ENCODE measurements around the gene CEBPB.
"Not testable (repeated sequence)": the region's sequence is repeated elsewhere in the genome, so short reads cannot be mapped to it uniquely, and the experiment has no call there.

CEBPB gene

DNA sequence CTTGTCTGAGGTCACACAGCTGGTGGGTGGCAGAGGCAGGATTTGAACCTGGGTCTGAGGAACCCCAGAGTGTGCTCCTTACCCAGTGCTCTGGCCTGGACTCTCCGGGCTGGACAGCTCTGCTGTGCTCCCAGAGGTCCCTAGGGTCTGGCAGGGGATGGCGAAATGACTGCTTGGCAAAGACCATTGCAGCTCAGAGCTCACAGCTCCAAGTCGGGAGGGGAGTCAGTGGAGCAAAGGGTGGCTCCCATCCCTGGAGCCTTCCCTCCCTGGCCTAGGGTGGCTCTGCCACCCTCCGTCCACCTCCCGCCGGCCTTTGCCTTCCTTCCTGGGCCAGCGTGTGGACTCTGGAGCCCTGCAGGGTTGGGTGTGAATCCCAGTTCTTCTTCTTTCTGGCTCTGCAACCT lies 17.5 kb downstream of the CEBPB start:
- DNase-seq (ENCODE audit: low read depth, low spot score), result no peak
- in situ Hi-C loops (cut with HindIII; ENCODE audit: low sequenced_read_pairs), result no loop called here
- TF ChIP-seq, protein P1, sequence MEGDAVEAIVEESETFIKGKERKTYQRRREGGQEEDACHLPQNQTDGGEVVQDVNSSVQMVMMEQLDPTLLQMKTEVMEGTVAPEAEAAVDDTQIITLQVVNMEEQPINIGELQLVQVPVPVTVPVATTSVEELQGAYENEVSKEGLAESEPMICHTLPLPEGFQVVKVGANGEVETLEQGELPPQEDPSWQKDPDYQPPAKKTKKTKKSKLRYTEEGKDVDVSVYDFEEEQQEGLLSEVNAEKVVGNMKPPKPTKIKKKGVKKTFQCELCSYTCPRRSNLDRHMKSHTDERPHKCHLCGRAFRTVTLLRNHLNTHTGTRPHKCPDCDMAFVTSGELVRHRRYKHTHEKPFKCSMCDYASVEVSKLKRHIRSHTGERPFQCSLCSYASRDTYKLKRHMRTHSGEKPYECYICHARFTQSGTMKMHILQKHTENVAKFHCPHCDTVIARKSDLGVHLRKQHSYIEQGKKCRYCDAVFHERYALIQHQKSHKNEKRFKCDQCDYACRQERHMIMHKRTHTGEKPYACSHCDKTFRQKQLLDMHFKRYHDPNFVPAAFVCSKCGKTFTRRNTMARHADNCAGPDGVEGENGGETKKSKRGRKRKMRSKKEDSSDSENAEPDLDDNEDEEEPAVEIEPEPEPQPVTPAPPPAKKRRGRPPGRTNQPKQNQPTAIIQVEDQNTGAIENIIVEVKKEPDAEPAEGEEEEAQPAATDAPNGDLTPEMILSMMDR (IDR thresholded peaks at IDR 0.05; ENCODE audit: low read depth, low read length), result no peak
- no peak overlapping the region for H3K4me3 ChIP-seq (ENCODE audit: low read depth, low read length)

DNA sequence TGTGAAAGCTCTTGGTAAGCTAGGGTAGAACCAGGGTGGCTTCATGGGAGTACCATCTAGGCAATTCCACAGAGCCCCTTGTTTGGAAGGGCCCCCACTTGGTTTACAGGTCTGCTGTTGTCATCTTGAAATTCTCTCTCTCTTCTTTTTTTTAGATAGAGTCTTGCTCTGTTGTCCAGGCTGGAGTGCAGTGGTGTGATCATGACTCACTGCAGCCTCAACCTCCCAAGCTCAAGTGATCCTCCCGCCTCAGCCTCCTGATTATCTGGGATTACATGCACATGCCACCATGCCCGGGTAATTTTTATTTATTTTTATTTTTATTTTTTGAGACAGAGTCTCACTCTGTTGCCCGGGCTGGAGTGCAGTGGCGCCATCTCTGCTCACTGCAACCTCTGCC lies 18.2 kb downstream of the CEBPB start:
- DNase-seq (ENCODE audit: low read depth, low spot score); H3K4me3 ChIP-seq (ENCODE audit: low read depth, low read length); in situ Hi-C loops (cut with HindIII; ENCODE audit: low sequenced_read_pairs): not testable (repeated sequence)

DNA sequence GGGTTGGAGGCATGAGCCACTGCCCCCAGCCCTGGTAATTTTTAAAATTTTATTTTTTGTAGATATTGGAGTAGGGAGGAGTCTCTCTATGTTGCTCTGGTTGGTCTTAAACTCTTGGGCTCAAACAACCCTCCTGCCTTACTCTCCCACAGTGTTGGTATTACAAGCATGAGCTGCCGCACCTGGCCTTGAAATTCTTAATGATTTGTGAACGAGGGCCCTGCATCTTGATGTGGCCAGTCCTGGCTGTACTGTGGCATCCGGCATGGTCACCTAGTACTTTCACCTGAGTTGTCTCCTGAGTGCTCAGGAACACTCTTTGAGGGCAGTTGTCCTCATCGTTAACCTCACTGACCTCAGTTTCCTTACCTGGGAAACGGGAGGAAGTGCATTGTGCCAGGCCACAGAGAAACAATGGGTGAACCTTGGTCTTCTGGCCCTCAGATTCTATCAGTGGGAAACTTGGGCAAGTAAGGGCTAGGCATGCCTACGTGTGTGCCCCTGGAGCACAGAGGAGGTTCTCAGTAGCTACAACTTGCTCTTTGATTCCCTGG lies 19.5 kb downstream of the CEBPB start:
- DNase-seq (ENCODE audit: low read depth, low spot score), result no peak
- H3K4me3 ChIP-seq (ENCODE audit: low read depth, low read length), result no peak overlapping the region
- in situ Hi-C loops (cut with HindIII; ENCODE audit: low sequenced_read_pairs), result no loop called here
- TF ChIP-seq, protein P1 (IDR thresholded peaks at IDR 0.05; ENCODE audit: low read depth, low read length), result no peak

DNA sequence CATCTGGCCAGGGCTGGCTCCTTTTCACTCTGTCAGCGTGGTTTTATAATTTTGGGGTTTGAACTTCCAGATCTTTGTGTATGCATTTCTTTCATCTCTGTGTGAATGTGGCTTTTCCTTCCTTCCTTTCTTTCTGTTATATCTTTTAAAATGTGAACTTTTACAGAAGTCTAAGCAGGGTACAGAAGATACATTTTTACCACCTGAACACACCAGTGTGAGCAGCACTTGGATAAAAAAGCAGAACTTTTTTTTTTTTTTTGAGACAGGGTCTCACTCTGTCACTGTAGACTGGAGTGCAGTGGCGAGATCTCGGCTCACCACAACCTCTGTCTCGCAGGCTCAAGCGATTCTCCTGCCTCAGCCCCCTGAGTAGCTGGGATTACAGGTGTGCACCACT lies 20.5 kb downstream of the CEBPB start:
- in situ Hi-C loops (cut with HindIII; ENCODE audit: low sequenced_read_pairs), result no loop called here
- H3K4me3 ChIP-seq (ENCODE audit: low read depth, low read length), result no peak overlapping the region
- TF ChIP-seq, protein P1 (IDR thresholded peaks at IDR 0.05; ENCODE audit: low read depth, low read length), result no peak
- DNase-seq (ENCODE audit: low read depth, low spot score), result no peak

DNA sequence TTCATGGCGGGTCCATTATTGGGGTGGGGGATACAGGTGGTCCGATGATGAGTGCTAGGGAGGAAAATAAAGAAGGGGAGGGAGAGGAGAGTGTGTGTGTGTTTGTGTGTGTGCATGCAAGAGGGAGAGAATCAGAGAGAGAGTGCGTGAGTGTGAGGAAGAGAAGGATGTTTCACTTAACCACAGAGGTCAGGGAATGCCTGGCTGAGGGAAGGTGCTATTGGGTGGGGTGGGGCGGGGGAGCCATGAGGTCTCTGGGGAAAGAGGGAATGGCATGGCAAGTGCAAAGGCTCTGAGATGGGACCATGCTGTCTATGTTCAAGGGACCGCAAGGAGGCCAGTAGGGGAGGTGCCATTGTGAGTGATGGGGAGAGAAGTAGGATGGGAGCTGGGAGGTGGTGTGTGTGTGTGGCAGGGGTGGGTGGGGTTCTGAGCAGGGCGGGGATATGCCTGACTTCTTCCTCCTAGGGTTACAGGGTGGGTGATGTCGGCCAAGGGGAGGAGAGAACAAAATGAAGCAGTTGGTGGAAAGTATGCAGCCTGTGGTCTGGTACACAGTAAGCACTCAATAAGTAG lies 23.0 kb downstream of the CEBPB start:
- no peak overlapping the region for H3K4me3 ChIP-seq (ENCODE audit: low read depth, low read length)
- TF ChIP-seq, protein P1 (IDR thresholded peaks at IDR 0.05; ENCODE audit: low read depth, low read length), result no peak
- in situ Hi-C loops (cut with HindIII; ENCODE audit: low sequenced_read_pairs), result no loop called here
- no peak for DNase-seq (ENCODE audit: low read depth, low spot score)

DNA sequence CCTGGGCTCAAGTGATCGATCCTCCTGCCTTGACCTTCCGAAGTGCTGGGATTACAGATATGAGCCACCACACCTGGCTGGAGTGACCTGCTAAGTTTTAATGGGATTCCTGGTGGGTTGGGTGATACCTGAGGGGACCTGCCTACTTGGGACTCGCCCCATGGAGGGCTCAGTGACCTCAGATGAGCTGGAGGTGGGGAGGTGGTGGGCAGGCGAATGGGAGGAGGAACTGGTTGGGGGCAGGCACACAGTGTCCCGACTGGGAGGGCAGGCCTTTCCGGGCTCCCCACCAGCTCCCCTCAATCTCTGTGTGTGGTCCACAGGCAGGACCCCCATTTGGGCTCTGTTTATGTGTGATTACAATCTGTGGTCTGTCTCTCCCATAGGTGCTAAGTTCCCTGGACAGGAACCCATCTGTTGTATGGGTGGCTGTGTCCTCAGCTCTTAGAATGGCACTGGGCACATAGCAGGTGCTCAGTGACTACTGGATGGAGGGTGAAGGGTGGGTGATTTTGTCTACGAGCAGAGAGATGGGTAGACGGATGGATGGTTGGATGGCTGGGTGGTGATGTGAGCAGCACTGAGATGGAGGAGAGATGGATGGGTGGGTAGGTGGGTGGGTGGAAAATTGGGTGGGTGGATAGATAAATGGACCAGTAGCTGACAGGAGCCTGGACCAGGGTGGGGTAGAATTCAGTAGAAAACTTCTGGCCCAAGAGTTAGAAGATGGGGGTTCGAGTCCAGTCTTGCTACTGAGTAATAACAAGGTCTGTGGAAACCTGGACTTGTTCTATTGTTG lies 23.8 kb downstream of the CEBPB start:
- in situ Hi-C loops (cut with HindIII; ENCODE audit: low sequenced_read_pairs), result no loop called here

More for the DNA sequence above, 23.8 kb downstream of the CEBPB start:
- DNase-seq (ENCODE audit: low read depth, low spot score), result no peak
- no peak overlapping the region for H3K4me3 ChIP-seq (ENCODE audit: low read depth, low read length)
- TF ChIP-seq, protein P1 (IDR thresholded peaks at IDR 0.05; ENCODE audit: low read depth, low read length), result no peak
